Astrocyte (in vitro differentiated cells and primary cell): ENCODE measurements around the gene CFAP74.

Experiments
- EZH2 ChIP-seq: IDR thresholded peaks from 2 replicates; pipeline ENCODE4 v1.6.1; 2012; ENCODE audit warnings: mild to moderate bottlenecking, low read length, inconsistent platforms; ENCODE audit not compliant: insufficient read depth
- TF ChIP-seq, protein P1 (sequence below): IDR thresholded peaks from 2 replicates; pipeline ENCODE4 v1.5.1; 2011; ENCODE audit warnings: low read depth, mild to moderate bottlenecking, inconsistent platforms, low read length, moderate library complexity; ENCODE audit not compliant: insufficient read depth

DNA sequence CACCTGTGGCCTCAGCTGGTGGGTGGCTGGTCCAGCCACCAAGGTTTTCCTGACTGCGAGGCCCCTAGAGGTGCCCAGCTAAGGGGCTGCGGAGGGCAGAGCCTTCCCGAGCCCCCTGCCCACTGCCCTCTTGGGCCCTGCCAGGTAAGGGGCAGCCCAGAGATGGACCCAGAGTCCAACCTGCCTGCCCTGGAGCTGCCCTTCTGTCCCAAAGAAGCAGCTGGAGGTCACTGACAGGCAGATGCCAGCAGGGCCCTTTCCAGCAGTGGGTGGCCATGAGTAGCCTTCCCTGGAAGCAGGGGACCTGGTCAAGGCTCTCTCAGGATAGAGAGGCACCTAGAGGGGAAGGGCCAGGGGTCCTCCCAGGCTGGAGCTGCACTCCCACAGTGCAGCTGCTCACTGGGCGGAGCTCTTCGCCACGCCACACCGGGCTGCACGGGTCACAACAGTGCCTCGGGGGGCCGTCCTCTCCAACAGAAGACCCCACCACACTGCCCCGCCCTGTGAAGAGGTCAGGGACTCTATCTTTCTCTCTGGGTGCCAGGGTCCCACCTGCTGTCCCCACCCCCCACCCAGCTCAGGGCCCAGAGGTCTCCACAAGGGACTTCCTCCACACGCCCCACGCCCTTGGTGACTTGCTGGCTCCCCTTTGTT, 101.8 kb downstream of the CFAP74 start:
- TF ChIP-seq, protein P1, sequence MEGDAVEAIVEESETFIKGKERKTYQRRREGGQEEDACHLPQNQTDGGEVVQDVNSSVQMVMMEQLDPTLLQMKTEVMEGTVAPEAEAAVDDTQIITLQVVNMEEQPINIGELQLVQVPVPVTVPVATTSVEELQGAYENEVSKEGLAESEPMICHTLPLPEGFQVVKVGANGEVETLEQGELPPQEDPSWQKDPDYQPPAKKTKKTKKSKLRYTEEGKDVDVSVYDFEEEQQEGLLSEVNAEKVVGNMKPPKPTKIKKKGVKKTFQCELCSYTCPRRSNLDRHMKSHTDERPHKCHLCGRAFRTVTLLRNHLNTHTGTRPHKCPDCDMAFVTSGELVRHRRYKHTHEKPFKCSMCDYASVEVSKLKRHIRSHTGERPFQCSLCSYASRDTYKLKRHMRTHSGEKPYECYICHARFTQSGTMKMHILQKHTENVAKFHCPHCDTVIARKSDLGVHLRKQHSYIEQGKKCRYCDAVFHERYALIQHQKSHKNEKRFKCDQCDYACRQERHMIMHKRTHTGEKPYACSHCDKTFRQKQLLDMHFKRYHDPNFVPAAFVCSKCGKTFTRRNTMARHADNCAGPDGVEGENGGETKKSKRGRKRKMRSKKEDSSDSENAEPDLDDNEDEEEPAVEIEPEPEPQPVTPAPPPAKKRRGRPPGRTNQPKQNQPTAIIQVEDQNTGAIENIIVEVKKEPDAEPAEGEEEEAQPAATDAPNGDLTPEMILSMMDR = no peak
- TF ChIP-seq EZH2 = no peak
